CD14-positive monocyte (primary cell): ENCODE results near the gene FCRL5. TPM values are rescaled to one million over a fixed set of nuclear protein-coding genes. Genes with fewer than 3 reads are reported as not detected.

Experiments used
- DNase-seq, 3 donors: peaks; one replicate each; pipeline ENCODE4 v3.0.0-alpha.2; 2011 to 2022
- H2AFZ ChIP-seq: 2 replicates; pipeline ENCODE4 v1.6.0; 2012; ENCODE audit warnings: mild to moderate bottlenecking, low read depth, low read length, inconsistent platforms; ENCODE audit not compliant: insufficient read depth, poor library complexity, severe bottlenecking
- H3K27ac ChIP-seq, 2 donors: 1 replicate in 1 of 2; 2 replicates in 1 of 2; pipeline ENCODE4 v1.5.1; 2012 to 2013; ENCODE audit warnings: low read length in 2 of 2, control low read depth in 1 of 2, inconsistent platforms in 1 of 2, low read depth in 1 of 2, mild to moderate bottlenecking in 1 of 2
- H3K27me3 ChIP-seq, 2 donors: one replicate each; pipeline versions ENCODE4 v1.6.0 to v1.6.1; 2011 to 2013; ENCODE audit warnings: low read length in 2 of 2; ENCODE audit not compliant: control insufficient read depth in 2 of 2, insufficient read depth in 2 of 2
- H3K36me3 ChIP-seq, 2 donors: replicated peaks in 1 of 2; 1 replicate in 1 of 2; 2 replicates in 1 of 2; pipeline versions ENCODE4 v1.5.1 to v1.6.1; 2012 to 2013; ENCODE audit warnings: low read length in 2 of 2, control low read depth in 1 of 2, inconsistent platforms in 1 of 2, mild to moderate bottlenecking in 1 of 2; ENCODE audit not compliant: insufficient read depth in 2 of 2, control insufficient read depth in 1 of 2
- H3K4me1 ChIP-seq, 2 donors: 1 replicate in 1 of 2; 2 replicates in 1 of 2; pipeline versions ENCODE4 v1.5.1 to v1.6.1; 2012 to 2013; ENCODE audit warnings: low read length in 2 of 2, control low read depth in 1 of 2, inconsistent platforms in 1 of 2, mild to moderate bottlenecking in 1 of 2, moderate library complexity in 1 of 2; ENCODE audit not compliant: insufficient read depth in 2 of 2, control insufficient read depth in 1 of 2
- H3K4me2 ChIP-seq: replicated peaks from 2 replicates; pipeline ENCODE3; 2012; ENCODE audit warnings: low read length, moderate library complexity, mild to moderate bottlenecking; ENCODE audit not compliant: poor library complexity, severe bottlenecking; ENCODE audit errors: extremely low read depth
- H3K4me3 ChIP-seq, 3 experiments: fragments of 200-600 bp in 1 of 3; sonication (generic) in 1 of 3; replicated peaks in 1 of 3; 1 replicate in 2 of 3; 2 replicates in 1 of 3; pipeline ENCODE4 v1.5.1; 2011 to 2013; ENCODE audit warnings: low read length in 3 of 3, mild to moderate bottlenecking in 3 of 3, control low read depth in 2 of 3, low read depth in 2 of 3, inconsistent platforms in 1 of 3, moderate library complexity in 1 of 3
- H3K79me2 ChIP-seq: 2 replicates; pipeline ENCODE4 v1.6.0; 2012; ENCODE audit warnings: mild to moderate bottlenecking, control low read depth, inconsistent platforms, low read length, moderate library complexity; ENCODE audit not compliant: insufficient read depth
- H3K9ac ChIP-seq: 2 replicates; pipeline ENCODE4 v1.6.0; 2017; ENCODE audit warnings: low read length, mild to moderate bottlenecking; ENCODE audit not compliant: insufficient read depth, poor library complexity, severe bottlenecking
- H3K9me3 ChIP-seq, 2 donors: replicated peaks in 1 of 2; 1 replicate in 1 of 2; 2 replicates in 1 of 2; pipeline versions ENCODE4 v1.5.1 to v1.6.1; 2012 to 2013; ENCODE audit warnings: low read length in 2 of 2, control low read depth in 1 of 2; ENCODE audit not compliant: control insufficient read depth in 1 of 2, insufficient read depth in 1 of 2
- H4K20me1 ChIP-seq: 2 replicates; pipeline ENCODE4 v1.6.0; 2012; ENCODE audit warnings: mild to moderate bottlenecking, low read length, control low read depth, moderate library complexity; ENCODE audit not compliant: insufficient read depth
- H3K27ac Mint-ChIP-seq, 7 donors: one replicate each; pipeline ENCODE4 v1.8.0; 2020; ENCODE audit warnings: mild to moderate bottlenecking in 7 of 7, mixed read lengths in 7 of 7, moderate library complexity in 6 of 7, inconsistent platforms in 2 of 7
- H3K27me3 Mint-ChIP-seq, 3 donors: one replicate each; pipeline ENCODE4 v1.8.0; 2021 to 2022; ENCODE audit warnings: low read depth in 3 of 3, mild to moderate bottlenecking in 3 of 3, mixed read lengths in 3 of 3, moderate library complexity in 3 of 3, inconsistent platforms in 1 of 3
- H3K36me3 Mint-ChIP-seq, 2 donors: one replicate each; pipeline ENCODE4 v1.8.0; 2020; ENCODE audit warnings: mixed read lengths in 2 of 2, inconsistent platforms in 1 of 2, mild to moderate bottlenecking in 1 of 2
- H3K4me1 Mint-ChIP-seq: one replicate; pipeline ENCODE4 v1.8.0; 2020; ENCODE audit warnings: mild to moderate bottlenecking, mixed read lengths
- H3K4me3 Mint-ChIP-seq, 2 donors: one replicate each; pipeline ENCODE4 v1.8.0; 2020; ENCODE audit warnings: mild to moderate bottlenecking in 2 of 2, mixed read lengths in 2 of 2, moderate library complexity in 1 of 2
- H3K9me3 Mint-ChIP-seq, 7 donors: one replicate each; pipeline ENCODE4 v1.8.0; 2020 to 2022; ENCODE audit warnings: mixed read lengths in 7 of 7, mild to moderate bottlenecking in 6 of 7, moderate library complexity in 6 of 7, inconsistent platforms in 2 of 7
- CTCF ChIP-seq: fragments of 200-600 bp; IDR thresholded peaks from one replicate; pipeline ENCODE4 v1.8.0; 2022; ENCODE audit warnings: antibody characterized with exemption, mild to moderate bottlenecking
- WGBS: methylation state at CpG from one replicate; pipeline ENCODE4 v1.1.5; 2013; ENCODE audit warnings: missing lambda C conversion rate; ENCODE audit not compliant: insufficient coverage; 5-methylcytosine and 5-hydroxymethylcytosine counted together
- intact Hi-C, 2 donors: fragments of 100-400 bp; cut with micrococcal nuclease; formaldehyde crosslinking; loops; one replicate each; pipeline versions ENCODE4 v1.15.0 to v1.15.1; 2023
- polyA plus RNA-seq, 3 donors: library from polyadenylated mRNA; depleted of rRNA in 1 of 3; unstranded in 2 of 3; stranded (reverse) in 1 of 3; fragments of 300-500 nt in 2 of 3; fragments of >200 nt in 1 of 3; fragmentation: Illumina TruSeq in 2 of 3; gene quantifications; 1 replicate in 2 of 3; 2 replicates in 1 of 3; pipeline ENCODE4 v1.2.3, GENCODE V29; 2012 to 2021

The FCRL5 gene
- polyA plus RNA-seq, 3 donors, result 0.06 to 0.25 TPM; not detected in 1

GRCh38 chr1:157512036-157512969 lies 40.0 kb downstream of the FCRL5 start:
- Mint-ChIP-seq H3K27ac (no peak overlapping the region), H3K9me3 (no peaks in the 10 kb centered on the region), H3K36me3 (no peaks in the 10 kb centered on the region), H3K4me3 (no peak overlapping the region), H3K27me3 (peaks cover 3 to 8% (median 7%) of the 10 kb centered on the region in 3 donors), H3K4me1 (peaks cover 10% of the 10 kb centered on the region)
- Histone ChIP-seq H3K4me3 (no peak overlapping the region), H3K27ac (no peak overlapping the region), H3K27me3 (no peaks in the 10 kb centered on the region), H3K4me1 (no peaks in the 10 kb centered on the region), H3K9me3 (no peaks in the 10 kb centered on the region), H3K36me3 (no peaks in the 10 kb centered on the region), H3K79me2 (no peaks in the 10 kb centered on the region), H3K9ac (no peak overlapping the region), H4K20me1 (no peaks in the 10 kb centered on the region), H3K4me2 (no peak overlapping the region), H2AFZ (no peak overlapping the region)
- intact Hi-C loops, result no loop called here
- no peak for DNase-seq
- no peak for TF ChIP-seq CTCF
- WGBS, result 60% methylated on average over 1 of the region's 3 CpGs

- no peak overlapping the region for H3K4me2 ChIP-seq
- Mint-ChIP-seq H3K4me1 (peaks cover 11% of the 10 kb centered on the region), H3K27me3 (peaks cover 2 to 6% (median 6%) of the 10 kb centered on the region in 3 donors), H3K36me3 (no peaks in the 10 kb centered on the region), H3K4me3 (no peak overlapping the region), H3K9me3 (no peaks in the 10 kb centered on the region), H3K27ac (no peak overlapping the region)
- no peaks in the 10 kb centered on the region for H4K20me1 ChIP-seq
- no peak for DNase-seq
- H3K27ac ChIP-seq, result no peak overlapping the region
- H2AFZ ChIP-seq, result no peak overlapping the region
- H3K9me3 ChIP-seq, result no peaks in the 10 kb centered on the region
- TF ChIP-seq CTCF, result no peak
- H3K9ac ChIP-seq, result no peak overlapping the region
- no peak overlapping the region for H3K4me3 ChIP-seq
- H3K36me3 ChIP-seq, result no peaks in the 10 kb centered on the region
- no CpG with 5 or more reads among the region's 9 CpGs for WGBS
- H3K4me1 ChIP-seq, result peaks cover 0 to 4% of the 10 kb centered on the region in 2 donors
- no peaks in the 10 kb centered on the region for H3K79me2 ChIP-seq
- no peaks in the 10 kb centered on the region for H3K27me3 ChIP-seq
- intact Hi-C loops, result no loop called here
These were observed 42.6 kb downstream of the FCRL5 start for GRCh38 chr1:157509546-157510232.
